Fibroblast of skin of back (primary cell): ENCODE data around the gene CWC25.
A peak's percentile ranks its signal among the peaks of the same experiment; 100 is the strongest.
"Not testable (repeated sequence)": the region's sequence is repeated elsewhere in the genome, so short reads cannot be mapped to it uniquely, and the experiment has no call there.

Experiments
- DNase-seq: peaks from one replicate; pipeline ENCODE4 v3.0.0-alpha.2; 2013

CWC25 gene

DNA sequence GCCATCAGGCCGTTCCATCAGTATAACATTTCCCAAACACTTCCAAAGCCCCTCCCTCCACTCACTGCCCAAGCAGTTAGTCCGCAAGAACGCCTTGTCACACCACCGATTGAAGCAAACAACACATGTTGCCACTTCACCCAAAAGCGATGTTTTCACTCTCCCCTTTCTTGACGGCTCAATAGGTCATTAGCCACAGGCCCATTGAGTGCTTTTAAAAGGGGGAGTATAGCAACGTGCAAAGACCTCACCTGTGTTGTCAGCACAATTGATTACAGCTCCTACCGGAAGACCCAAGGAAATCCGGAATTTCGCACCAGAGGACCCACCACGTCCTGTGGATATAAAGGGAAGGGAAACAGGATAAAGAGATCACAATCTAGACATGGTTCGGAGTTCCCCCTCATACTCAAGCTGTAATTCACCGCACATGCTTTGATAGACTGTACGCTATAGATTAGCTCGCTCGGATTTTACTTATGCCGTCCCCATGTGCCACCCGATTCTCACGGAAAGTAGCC lies 27.7 kb upstream of the CWC25 start:
- DNase-seq: no peak

DNA sequence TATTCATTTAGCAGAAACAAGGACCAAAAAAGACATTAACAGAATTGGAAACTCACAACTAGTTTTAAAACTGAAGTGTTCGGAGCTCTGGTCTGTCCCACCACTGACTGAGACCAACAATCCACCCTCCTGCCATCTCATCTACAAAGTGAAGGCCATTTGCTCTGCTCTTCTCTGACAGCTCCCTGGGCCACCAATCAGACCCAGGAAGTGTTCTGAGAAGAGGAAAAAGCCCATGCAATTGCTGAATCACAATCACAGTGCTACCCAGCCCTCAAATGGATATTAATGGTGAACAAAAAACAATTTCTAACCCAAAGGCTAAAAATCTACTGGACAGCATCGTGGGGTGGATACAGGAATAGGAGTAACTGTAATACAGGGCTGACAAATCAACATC lies 26.3 kb upstream of the CWC25 start:
- DNase-seq: no peak

- DNase-seq: no peak
Measured at GRCh38 chr17:38850374-38850773, 25.3 kb upstream of the CWC25 start.

DNA sequence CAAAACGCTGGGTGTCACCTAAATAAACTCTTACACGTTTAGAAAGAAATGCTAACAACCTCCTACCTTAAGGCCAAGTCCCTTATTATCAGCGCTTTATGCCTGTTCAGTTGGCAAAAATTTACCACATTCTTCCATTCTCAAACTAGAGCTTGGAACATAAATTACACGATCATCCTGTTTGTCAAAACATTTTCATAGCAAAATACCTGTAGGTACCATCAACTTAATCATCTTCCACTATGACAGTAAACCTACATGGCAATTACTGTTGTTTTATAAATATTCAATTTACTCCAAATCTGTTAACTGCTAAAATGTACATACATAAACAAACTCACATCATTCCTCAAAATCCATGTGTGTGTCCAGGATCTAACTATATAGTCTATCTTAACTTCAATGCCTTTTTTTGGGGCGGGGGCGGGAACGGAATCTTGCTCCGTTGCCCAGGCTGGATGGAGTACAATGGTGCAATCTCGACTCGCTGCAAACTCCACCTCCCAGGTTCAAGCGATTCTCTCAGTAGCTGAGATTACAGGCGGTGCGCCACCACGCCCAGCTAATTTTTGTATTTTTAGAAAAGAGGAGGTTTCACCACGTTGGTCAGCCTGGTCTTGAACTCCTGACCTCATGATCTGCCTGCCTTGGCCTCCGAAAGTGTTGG lies 24.0 kb upstream of the CWC25 start:
- DNase-seq: no peak

DNA sequence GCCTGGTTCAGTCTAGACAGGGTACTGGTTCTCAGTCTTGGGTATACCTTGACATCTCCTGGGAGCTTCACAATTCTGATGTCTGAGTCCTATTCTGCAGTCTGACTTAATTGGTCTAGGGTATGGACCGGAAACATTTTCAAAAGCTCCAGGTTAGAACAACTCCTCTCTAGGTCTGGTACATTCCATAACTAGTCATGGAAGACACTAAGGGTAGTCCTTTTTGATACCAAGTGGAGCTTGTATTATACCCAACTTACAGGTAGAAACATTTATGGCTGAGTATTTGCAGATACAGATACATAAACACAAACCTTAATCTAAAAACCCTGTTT lies 23.4 kb upstream of the CWC25 start:
- no peak for DNase-seq

- DNase-seq: no peak
Measured at GRCh38 chr17:38844261-38844757, 19.2 kb upstream of the CWC25 start.

DNA sequence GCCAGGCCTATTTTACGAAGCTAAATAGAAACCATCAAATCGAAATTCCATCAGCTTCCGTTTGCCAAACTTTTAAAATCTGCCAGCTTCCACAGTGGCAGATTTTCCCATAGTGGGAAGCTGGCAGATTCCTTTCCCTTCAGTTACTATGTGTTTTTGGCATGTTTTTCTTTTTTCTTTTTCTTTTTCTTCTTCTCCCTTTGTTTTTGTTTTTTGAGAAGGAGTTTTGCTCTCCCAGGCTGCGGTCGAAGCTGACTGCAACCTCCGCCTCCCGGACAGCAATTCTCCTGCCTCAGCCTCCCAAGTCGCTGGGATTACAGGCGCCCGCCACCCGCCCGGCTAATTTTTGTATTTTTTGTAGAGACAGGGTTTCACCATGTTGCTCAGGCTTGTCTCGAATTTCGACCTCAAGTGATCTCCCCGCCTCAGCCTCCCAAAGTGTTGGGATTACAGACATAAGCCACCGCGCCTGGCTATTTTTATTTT lies 684 bp upstream of the CWC25 start:
- no peak for DNase-seq

DNA sequence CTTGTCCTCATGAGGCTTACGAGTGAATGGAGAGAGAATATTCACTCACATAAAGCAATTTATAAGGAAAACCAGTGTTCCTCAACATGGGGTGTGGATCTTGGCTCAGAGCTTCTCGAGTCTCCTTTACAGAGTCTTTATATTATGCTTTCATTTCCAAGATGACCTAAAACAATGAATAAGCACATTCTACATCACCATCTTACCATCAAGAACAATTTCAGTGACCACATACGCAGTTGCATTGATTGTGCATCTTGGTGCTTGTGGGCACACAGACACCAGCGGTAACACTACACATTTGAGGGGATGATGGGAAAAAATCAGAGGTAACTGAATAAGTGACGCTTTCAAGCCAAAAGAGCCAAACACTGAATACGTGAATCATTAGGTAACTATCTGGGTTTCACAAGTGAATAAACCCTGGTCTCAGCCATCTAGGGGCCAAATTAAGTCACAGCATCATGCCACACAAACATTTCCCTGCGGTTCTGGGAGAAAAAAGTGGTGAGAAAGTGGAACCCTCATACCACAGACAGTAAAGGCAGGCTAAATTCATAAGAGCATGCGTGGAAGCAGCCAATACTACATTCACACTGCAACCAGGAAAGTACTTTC lies 9.4 kb downstream of the CWC25 start:
- DNase-seq: peak; percentile 41

DNA sequence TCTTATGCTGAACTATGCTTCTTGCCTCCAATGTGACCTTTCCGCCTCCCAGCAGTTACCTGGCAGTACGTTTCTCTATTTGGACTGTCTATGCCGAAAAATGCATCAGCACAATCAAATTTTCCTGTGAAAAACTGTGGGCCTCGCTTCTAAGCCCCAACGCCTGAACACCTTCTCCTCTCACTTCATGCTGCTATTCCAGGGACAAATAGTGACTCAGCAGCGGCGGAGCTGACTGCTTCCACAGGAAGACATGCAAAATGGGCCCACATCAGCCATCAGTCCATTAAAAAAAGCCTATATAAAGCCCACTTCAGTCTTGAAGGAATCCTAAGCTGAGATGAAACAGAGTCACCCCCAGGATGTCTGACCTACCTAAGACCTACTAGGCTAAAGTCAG lies 15.3 kb downstream of the CWC25 start:
- DNase-seq: no peak

- DNase-seq: no peak
Measured at GRCh38 chr17:38800237-38800760, 24.8 kb downstream of the CWC25 start.

DNA sequence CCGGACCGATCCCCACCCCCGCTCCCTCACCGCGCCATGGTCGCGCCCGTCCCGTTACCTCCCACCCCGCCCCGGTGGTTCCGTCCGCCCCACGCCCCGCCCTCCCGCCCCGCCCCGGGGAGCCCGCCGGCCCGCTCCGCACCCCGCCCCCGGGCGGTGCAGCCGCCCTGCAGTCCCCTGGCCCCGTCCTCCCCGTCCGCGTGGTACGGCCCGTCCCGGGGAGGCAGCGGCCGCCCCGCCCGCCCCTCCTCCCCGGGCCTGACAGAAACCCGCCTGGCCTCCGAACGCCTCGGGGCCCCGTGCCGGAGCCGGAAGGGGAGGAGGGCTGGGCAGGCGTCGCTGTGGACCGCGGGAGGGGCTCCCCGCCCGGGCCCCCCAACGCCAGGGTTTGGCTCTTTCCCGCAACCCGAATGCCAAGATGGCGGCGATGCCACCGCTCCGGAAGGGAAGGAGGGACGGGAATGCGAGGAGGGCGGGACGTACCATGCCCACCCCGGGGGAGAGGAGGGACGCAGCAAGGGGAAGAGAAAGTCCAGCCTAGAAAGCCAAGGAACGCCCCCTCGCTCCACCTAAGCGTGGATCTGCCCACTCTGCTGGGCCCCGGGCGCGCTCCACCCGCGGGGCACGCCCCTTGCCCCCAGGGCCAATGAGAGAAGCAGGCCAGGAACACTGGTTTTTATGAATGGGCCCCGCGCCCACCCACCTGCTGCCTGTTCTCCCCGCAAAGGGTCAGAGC lies 25.5 kb downstream of the CWC25 start, which contains the start of gene PIP4K2B:
Gene PIP4K2B, minus strand, starts transcription at position 56 of the 736 bp plus-strand sequence. CDS start 132 bp downstream, outside the sequence.
- peak; percentile 98 for DNase-seq

GRCh38 chr17:38798614-38799500 lies 26.3 kb downstream of the CWC25 start:
- peak; percentile 54 for DNase-seq

- DNase-seq: no peak
Measured at GRCh38 chr17:38797828-38798227, 27.3 kb downstream of the CWC25 start.

DNA sequence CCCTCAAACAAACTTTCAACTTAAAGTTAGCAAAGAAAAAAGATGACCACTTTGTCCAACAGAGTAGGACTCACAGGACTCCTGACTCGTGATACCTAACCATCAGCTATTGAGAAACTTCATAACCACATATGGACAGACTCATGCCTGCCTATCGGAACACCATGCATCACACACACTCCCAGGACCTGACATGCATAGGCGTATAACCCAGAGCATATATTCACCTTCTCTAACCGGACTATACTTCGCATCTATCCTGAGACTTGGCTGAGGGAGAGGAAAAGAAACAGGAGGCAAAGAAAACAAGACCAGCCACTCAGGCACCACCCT lies 28.0 kb downstream of the CWC25 start:
- DNase-seq: no peak

DNA sequence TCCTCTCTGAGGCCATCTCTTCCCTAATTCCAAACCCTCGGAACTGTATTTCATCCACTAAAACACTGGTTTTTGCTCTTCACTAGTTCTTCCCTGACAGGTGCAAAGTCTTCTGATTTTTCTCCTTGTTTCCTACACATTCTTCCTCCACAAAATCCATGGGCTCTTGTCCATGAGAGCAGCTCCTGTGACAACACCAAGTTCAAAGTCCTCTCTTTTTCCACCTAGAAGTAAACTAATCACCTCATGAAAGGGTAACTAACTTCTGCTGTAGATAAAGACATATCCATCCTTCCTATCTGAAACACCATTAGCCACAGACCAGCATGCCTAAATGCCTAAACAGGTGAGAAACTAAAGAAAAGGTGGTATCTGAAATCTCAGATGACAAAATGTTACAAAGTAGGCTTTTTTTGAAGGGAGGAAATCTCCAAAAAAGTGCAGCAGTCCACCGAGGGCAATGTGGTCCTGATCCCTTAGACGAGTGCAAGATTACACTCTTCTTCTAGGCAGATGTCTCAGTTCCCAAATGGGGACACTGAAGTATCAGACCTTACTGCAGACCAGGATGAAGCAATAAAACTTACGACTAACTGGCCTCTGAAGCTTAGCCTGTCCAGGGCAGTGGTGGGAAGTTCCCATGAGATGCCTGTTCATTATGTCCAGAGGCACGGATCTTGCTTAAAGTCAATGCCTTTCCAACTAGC lies 28.5 kb downstream of the CWC25 start:
- DNase-seq: no peak

GRCh38 chr17:38794221-38794620 lies 30.9 kb downstream of the CWC25 start:
- no peak for DNase-seq

- no peak for DNase-seq
Measured at GRCh38 chr17:38791162-38791561, 34.0 kb downstream of the CWC25 start.

- DNase-seq: peak; percentile 41
Measured at GRCh38 chr17:38790148-38790707, 34.9 kb downstream of the CWC25 start.

- no peak for DNase-seq
Measured at GRCh38 chr17:38789185-38789584, 35.9 kb downstream of the CWC25 start.

DNA sequence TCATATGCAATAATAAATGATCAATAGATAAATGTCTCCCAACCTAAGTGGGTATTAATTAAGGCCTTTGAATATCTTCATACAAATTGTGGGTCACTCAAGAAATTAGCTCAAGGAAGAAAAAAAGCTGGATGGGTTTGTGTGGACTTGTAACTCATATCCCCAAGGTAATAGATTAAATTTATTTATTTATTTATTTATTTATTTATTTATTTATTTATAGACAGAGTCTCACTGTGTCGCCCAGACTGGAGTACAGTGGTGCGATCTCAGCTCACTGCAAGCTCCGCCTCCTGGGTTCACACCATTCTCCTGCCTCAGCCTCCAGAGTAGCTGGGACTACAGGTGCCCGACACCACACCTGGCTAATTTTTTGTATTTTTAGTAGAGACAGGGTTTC lies 37.1 kb downstream of the CWC25 start:
- not testable (repeated sequence) for DNase-seq

GRCh38 chr17:38786372-38786771 lies 38.7 kb downstream of the CWC25 start:
- no peak for DNase-seq
